Brain microvascular endothelial cell (primary cell): ENCODE data around the gene BRCA2.
A peak's percentile ranks its signal among the peaks of the same experiment; 100 is the strongest.

Experiments
- DNase-seq: peaks from one replicate; pipeline ENCODE4 v3.0.0-alpha.2; 2020
- H3K27ac ChIP-seq: fragments of 250-450 bp; sonication (Bioruptor Pico); 2 replicates; pipeline ENCODE4 v1.5.1; 2020; ENCODE audit warnings: mild to moderate bottlenecking, moderate library complexity
- H3K27me3 ChIP-seq: fragments of 250-450 bp; sonication (Bioruptor Pico); replicated peaks from 2 replicates; pipeline ENCODE4 v1.5.1; 2020; ENCODE audit warnings: mild to moderate bottlenecking
- H3K36me3 ChIP-seq: fragments of 250-450 bp; sonication (Bioruptor Pico); replicated peaks from 2 replicates; pipeline ENCODE4 v1.5.1; 2020; ENCODE audit warnings: mild to moderate bottlenecking
- H3K4me3 ChIP-seq: 2 replicates; pipeline ENCODE4 v1.5.1; 2011; ENCODE audit warnings: low read depth, mild to moderate bottlenecking, control low read depth, low read length, moderate library complexity
- in situ Hi-C: cut with HindIII; loops from 2 replicates; pipeline ENCODE4 v1.10.0; 2017; ENCODE audit warnings: low sequenced_read_pairs, low pct_ligation_motif_present
- TF ChIP-seq, protein P1 (sequence below): IDR thresholded peaks from 2 replicates; pipeline ENCODE4 v1.5.1; 2011; ENCODE audit warnings: low read depth, mild to moderate bottlenecking, moderate library complexity, low read length, control low read depth, inconsistent platforms; ENCODE audit errors: missing control alignments

Gene BRCA2, protein sequence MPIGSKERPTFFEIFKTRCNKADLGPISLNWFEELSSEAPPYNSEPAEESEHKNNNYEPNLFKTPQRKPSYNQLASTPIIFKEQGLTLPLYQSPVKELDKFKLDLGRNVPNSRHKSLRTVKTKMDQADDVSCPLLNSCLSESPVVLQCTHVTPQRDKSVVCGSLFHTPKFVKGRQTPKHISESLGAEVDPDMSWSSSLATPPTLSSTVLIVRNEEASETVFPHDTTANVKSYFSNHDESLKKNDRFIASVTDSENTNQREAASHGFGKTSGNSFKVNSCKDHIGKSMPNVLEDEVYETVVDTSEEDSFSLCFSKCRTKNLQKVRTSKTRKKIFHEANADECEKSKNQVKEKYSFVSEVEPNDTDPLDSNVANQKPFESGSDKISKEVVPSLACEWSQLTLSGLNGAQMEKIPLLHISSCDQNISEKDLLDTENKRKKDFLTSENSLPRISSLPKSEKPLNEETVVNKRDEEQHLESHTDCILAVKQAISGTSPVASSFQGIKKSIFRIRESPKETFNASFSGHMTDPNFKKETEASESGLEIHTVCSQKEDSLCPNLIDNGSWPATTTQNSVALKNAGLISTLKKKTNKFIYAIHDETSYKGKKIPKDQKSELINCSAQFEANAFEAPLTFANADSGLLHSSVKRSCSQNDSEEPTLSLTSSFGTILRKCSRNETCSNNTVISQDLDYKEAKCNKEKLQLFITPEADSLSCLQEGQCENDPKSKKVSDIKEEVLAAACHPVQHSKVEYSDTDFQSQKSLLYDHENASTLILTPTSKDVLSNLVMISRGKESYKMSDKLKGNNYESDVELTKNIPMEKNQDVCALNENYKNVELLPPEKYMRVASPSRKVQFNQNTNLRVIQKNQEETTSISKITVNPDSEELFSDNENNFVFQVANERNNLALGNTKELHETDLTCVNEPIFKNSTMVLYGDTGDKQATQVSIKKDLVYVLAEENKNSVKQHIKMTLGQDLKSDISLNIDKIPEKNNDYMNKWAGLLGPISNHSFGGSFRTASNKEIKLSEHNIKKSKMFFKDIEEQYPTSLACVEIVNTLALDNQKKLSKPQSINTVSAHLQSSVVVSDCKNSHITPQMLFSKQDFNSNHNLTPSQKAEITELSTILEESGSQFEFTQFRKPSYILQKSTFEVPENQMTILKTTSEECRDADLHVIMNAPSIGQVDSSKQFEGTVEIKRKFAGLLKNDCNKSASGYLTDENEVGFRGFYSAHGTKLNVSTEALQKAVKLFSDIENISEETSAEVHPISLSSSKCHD (N-terminal part only)

DNA sequence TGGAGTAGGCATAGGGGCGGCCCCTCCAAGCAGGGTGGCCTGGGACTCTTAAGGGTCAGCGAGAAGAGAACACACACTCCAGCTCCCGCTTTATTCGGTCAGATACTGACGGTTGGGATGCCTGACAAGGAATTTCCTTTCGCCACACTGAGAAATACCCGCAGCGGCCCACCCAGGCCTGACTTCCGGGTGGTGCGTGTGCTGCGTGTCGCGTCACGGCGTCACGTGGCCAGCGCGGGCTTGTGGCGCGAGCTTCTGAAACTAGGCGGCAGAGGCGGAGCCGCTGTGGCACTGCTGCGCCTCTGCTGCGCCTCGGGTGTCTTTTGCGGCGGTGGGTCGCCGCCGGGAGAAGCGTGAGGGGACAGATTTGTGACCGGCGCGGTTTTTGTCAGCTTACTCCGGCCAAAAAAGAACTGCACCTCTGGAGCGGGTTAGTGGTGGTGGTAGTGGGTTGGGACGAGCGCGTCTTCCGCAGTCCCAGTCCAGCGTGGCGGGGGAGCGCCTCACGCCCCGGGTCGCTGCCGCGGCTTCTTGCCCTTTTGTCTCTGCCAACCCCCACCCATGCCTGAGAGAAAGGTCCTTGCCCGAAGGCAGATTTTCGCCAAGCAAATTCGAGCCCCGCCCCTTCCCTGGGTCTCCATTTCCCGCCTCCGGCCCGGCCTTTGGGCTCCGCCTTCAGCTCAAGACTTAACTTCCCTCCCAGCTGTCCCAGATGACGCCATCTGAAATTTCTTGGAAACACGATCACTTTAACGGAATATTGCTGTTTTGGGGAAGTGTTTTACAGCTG lies at the start of gene BRCA2, which contains the start of gene ZAR1L:
TSS of gene BRCA2 (plus strand) at position 271 of the 790 bp plus-strand sequence. CDS start 953 bp downstream, outside the sequence.
TSS of gene ZAR1L (minus strand) at position 126 of the 790 bp plus-strand sequence. CDS start 3,438 bp downstream, outside the sequence.
- Histone ChIP-seq H3K4me3 (peak within 1 kb of the TSS; percentile 79), H3K36me3 (no peaks in the 10 kb centered on the region), H3K27me3 (no peaks in the 10 kb centered on the region), H3K27ac (peak within 1 kb of the TSS; percentile 83)
- peak; percentile 80 for DNase-seq
- in situ Hi-C loops, result no loop called here
- TF ChIP-seq, protein P1, sequence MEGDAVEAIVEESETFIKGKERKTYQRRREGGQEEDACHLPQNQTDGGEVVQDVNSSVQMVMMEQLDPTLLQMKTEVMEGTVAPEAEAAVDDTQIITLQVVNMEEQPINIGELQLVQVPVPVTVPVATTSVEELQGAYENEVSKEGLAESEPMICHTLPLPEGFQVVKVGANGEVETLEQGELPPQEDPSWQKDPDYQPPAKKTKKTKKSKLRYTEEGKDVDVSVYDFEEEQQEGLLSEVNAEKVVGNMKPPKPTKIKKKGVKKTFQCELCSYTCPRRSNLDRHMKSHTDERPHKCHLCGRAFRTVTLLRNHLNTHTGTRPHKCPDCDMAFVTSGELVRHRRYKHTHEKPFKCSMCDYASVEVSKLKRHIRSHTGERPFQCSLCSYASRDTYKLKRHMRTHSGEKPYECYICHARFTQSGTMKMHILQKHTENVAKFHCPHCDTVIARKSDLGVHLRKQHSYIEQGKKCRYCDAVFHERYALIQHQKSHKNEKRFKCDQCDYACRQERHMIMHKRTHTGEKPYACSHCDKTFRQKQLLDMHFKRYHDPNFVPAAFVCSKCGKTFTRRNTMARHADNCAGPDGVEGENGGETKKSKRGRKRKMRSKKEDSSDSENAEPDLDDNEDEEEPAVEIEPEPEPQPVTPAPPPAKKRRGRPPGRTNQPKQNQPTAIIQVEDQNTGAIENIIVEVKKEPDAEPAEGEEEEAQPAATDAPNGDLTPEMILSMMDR, result no peak

DNA sequence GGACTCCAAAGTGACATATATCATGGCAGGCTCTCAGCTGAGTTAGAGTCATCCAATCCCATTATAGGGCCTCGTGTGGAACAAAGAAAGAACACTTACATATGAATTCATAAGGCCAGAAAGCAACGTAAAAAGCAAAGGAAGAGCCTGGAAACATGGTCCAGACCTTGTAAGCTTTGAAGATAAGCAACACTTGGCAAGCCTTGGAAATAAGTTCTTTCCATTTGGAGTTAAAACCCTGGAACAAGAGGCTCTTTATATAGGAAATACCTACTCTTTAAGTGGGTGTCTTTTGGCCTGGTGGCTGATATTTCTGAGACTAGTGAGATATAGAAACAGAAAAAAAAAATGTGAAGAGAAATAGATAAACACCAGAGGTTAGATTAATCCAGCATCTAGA lies 49.6 kb upstream of the BRCA2 start:
- Histone ChIP-seq H3K27ac (no peak overlapping the region), H3K4me3 (no peak overlapping the region), H3K27me3 (no peaks in the 10 kb centered on the region), H3K36me3 (no peaks in the 10 kb centered on the region)
- TF ChIP-seq, protein P1, result no peak
- DNase-seq, result no peak
- in situ Hi-C loops, result no loop called here

DNA sequence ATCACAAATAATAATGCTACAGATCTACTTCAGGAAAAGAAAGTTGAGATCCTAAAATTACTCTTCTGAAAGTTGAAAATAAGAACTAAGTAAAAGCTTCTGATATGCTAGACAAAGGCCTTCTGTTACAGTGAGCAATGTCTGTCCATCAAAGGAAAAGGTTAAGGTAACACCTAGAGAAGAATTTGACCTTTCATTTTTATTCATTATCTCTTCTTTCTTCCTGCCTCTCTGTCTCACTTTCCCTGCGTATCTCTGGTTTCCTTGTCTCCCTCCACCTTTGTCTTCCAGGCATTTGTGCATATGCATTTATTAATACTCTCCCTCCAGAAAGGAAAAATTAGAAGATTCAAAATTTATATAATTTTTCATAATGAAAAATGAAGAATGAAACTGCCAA lies 49.2 kb upstream of the BRCA2 start:
- Histone ChIP-seq H3K4me3 (no peak overlapping the region), H3K27me3 (no peaks in the 10 kb centered on the region), H3K27ac (no peak overlapping the region), H3K36me3 (no peaks in the 10 kb centered on the region)
- in situ Hi-C loops, result no loop called here
- TF ChIP-seq, protein P1, result no peak
- DNase-seq, result no peak

DNA sequence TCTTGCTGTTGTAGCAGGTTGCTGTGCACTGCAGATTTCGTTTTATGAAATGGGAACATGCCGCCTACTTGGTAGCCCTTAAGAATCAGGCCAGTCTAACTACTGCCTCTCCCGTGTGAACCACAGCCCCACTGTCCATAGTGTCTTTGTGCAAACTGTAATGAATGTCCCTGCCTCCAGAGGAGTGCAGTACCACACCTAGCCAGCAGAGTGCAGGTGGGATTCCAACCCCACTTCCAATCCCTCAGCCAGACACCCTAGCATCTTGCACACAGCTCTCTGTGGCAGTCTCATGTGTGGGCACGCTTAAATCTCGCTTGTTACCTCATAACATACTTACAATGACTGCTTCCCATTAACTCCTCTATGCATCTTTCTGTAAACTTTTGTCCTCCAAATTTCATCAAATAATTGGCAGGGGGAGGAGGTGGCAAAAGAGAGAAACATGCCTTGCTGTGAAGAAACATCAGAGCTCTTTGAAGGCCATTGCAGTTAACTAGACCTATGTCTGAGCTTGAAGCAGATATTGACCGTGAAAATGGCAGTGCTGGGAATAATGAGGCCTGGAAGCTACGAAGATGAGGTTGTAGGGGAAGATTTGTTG lies 47.4 kb upstream of the BRCA2 start:
- Histone ChIP-seq H3K4me3 (no peak overlapping the region), H3K27me3 (no peaks in the 10 kb centered on the region), H3K27ac (no peak overlapping the region), H3K36me3 (no peaks in the 10 kb centered on the region)
- in situ Hi-C loops, result no loop called here
- DNase-seq, result no peak
- TF ChIP-seq, protein P1, result peak; percentile 80
